ENCODE results near the gene ZBTB20.

GRCh38 chr3:115169808-115170207 is 22.7 kb upstream of the ZBTB20 start:
- TF ChIP-seq CTCF (IDR thresholded peaks at IDR 0.05; ENCODE audit: insufficient read depth, low read length) (no peak), POLR2AphosphoS5 (IDR thresholded peaks at IDR 0.05; ENCODE audit: low read depth) (no peak), REST (IDR thresholded peaks at IDR 0.05; ENCODE audit: insufficient replicate concordance, low read depth) (no peak), GABPA (IDR thresholded peaks at IDR 0.05; ENCODE audit: low read depth) (no peak)
